Keratinocyte (primary cell): Measurements from ENCODE around the gene SCD.

ENCODE experiments used
- CTCF ChIP-seq, 3 experiments: IDR thresholded peaks in 1 of 3; conservative IDR thresholded peaks in 1 of 3; optimal IDR thresholded peaks in 1 of 3; 2 replicates in 2 of 3; 3 replicates in 1 of 3; pipeline versions ENCODE3 to v1.5.1; 2011; ENCODE audit warnings: low read length in 3 of 3, mild to moderate bottlenecking in 3 of 3, moderate library complexity in 2 of 3, control low read depth in 1 of 3, inconsistent platforms in 1 of 3; ENCODE audit not compliant: insufficient read depth in 2 of 3; ENCODE audit errors: extremely low read depth in 1 of 3
- EZH2 ChIP-seq: IDR thresholded peaks from one replicate; pipeline ENCODE4 v1.6.1; 2012; ENCODE audit warnings: inconsistent platforms, mild to moderate bottlenecking, low read length, moderate library complexity

- no peak for TF ChIP-seq CTCF (optimal IDR thresholded peaks at IDR 0.05 in 1 of 3, IDR thresholded peaks at IDR 0.05 in 1 of 3, conservative IDR thresholded peaks at IDR 0.05 in 1 of 3; ENCODE audit: extremely low read depth in 1 of 3, insufficient read depth in 2 of 3, low read length in 3 of 3)
- TF ChIP-seq EZH2, result no peak
These were observed 13.2 kb upstream of the SCD start for GRCh38 chr10:100333661-100334440.
